Stimulated activated memory B cell treated with anti-CD40 and anti-IgM and Interleukin-4, amounts not matched to agents 10 μg/mL and 1 μg/mL and 100 μg/mL, for 72 hours (primary cell): ENCODE results near the gene CDRT4.

Source experiments
- ATAC-seq: fragments of 150-1000 bp; cut with Tn5 transposase; 2 replicates; pipeline ENCODE4 v1.10.0; 2021
- H3K27ac Mint-ChIP-seq: one replicate; pipeline ENCODE4 v1.8.0; 2022; ENCODE audit warnings: mild to moderate bottlenecking, mixed read lengths
- H3K27me3 Mint-ChIP-seq: one replicate; pipeline ENCODE4 v1.8.0; 2022; ENCODE audit warnings: mixed read lengths
- H3K36me3 Mint-ChIP-seq: one replicate; pipeline ENCODE4 v1.8.0; 2022; ENCODE audit warnings: mixed read lengths
- H3K4me1 Mint-ChIP-seq: one replicate; pipeline ENCODE4 v1.8.0; 2022; ENCODE audit warnings: mixed read lengths
- H3K4me3 Mint-ChIP-seq: one replicate; pipeline ENCODE4 v1.8.0; 2022; ENCODE audit warnings: mild to moderate bottlenecking, moderate library complexity, mixed read lengths
- H3K9me3 Mint-ChIP-seq: one replicate; pipeline ENCODE4 v1.8.0; 2022; ENCODE audit warnings: mixed read lengths

CDRT4 gene

DNA sequence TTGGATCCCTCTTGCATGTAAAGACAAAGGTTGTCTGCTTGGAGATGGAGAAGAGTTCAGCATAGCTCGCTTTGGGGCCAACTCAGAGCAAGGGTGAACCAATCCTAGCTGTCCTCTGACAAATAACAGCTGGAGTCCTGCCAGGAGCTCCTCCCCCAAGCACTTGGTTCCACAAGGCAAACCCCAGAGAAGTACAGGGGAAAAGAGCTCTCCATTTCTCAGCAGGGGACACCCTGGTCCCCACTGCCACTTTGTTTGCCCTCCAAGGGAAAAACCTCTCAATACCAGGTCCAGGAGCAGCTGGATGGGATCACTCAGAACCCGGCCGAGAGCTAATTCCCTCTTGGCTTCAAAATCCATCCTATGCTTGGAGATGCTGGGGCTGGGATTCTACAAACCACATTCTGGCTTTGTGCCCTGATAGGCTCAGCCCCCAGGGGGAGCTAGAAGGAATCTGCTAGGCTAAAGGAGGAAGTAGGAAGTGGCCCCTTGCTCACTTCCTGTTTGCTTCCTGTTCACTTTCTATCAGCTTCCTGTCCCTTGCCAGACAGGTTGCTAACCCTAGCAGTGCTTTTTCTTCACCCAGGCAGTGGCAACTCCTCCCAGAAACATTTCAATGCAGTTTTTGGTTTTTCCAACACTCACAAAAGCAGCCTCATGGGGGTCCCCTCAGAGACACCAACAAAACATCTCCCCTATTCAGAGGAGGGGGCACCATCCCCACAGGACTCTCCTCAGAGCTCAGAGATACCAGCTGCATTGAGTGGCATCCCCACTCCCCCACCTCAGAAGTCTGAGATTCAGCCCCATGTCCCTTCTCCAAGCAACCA is 30.7 kb downstream of the CDRT4 start:
- Mint-ChIP-seq H3K4me3 (no peak overlapping the region), H3K27me3 (no peaks in the 10 kb centered on the region), H3K4me1 (peaks cover 6% of the 10 kb centered on the region), H3K9me3 (peaks cover 5% of the 10 kb centered on the region), H3K36me3 (peaks cover 43% of the 10 kb centered on the region), H3K27ac (no peak overlapping the region)
- ATAC-seq, result no peak

DNA sequence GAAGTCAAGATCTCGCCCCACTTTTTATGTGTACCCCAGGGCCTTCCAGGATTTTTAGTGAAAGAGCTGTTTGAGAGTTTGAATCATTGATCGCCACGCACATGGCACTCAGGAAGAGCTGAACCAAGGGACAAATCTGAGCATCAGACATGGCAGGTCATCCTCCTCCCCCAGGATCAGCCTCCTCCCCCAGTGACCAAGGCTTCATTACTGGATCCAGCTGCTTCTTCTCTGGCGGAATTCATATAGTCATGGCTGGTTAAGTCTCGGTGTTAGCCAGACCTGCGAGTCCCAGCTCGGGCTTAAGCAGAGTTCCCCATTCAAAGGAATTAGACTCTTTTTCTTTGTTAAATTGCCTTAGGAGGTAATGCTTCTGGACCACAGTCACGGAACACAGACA is 32.5 kb downstream of the CDRT4 start:
- Mint-ChIP-seq H3K36me3 (peaks cover 38% of the 10 kb centered on the region), H3K4me1 (peaks cover 6% of the 10 kb centered on the region), H3K27me3 (no peaks in the 10 kb centered on the region), H3K27ac (no peak overlapping the region), H3K4me3 (no peak overlapping the region), H3K9me3 (peaks cover 5% of the 10 kb centered on the region)
- no peak for ATAC-seq

DNA sequence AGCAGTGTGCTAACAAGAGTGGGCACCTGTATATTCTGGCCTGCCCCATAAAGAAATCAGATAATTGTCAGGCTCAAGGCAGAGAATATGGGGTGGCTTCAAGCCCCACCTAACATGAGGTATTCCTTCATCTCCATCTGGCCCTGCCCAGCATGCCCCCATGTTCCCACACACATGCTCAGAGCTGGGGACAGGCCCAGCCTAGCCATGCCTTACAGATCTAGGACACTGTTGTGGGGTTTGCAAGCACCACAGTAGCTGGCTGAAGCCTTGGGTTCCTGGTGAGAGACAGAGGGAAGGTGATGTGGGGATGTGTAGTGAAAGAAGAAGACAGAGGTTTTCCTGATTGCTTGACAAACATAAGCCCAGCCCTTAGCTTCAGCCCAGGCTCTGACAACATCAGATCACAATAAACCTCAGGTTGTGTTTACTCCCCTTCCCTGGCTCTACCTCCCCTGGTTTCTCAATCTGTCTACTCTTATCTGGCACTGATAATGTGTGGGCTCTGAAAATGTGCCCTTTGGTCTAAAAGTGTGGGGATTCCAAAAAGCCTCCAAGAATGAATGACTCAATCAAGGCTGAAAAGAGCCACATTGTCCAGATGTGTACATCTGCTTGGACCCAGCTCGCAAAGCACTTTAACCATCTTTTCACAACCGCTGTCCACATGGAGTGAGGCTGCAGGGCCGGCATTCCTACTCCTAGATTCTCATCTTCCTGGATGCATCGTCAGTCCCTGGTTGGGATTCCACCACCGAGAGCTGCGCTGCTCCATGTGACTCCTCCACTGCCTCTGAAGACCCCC is 34.4 kb downstream of the CDRT4 start:
- no peaks in the 10 kb centered on the region for H3K27me3 Mint-ChIP-seq
- H3K36me3 Mint-ChIP-seq, result peaks cover 19% of the 10 kb centered on the region
- no peak overlapping the region for H3K27ac Mint-ChIP-seq
- H3K4me3 Mint-ChIP-seq, result no peak overlapping the region
- no peak for ATAC-seq
- H3K4me1 Mint-ChIP-seq, result peaks cover 6% of the 10 kb centered on the region
- peaks cover 9% of the 10 kb centered on the region for H3K9me3 Mint-ChIP-seq

DNA sequence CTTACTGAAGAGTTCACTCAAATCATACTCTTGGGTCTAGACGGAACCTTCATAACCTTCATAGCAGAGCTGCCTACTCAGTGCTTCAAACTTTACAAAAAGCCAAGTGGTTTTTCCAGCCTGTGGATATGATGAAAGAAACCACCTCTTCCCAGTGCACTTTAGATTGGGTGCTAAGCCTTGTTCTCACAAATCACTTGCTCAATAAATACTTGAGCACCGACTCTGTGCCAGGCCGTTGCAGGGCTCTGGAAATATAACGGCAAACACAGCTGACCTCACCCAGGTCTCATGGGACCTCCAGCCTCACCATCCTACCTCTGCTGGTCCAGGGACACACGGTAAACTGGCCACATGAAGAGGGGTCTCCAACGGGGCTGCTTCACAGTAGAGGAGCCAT is 35.7 kb downstream of the CDRT4 start:
- ATAC-seq, result no peak
- H3K27ac Mint-ChIP-seq, result no peak overlapping the region
- H3K4me3 Mint-ChIP-seq, result no peak overlapping the region
- H3K9me3 Mint-ChIP-seq, result peaks cover 4% of the 10 kb centered on the region
- no peaks in the 10 kb centered on the region for H3K4me1 Mint-ChIP-seq
- no peaks in the 10 kb centered on the region for H3K27me3 Mint-ChIP-seq
- peaks cover 7% of the 10 kb centered on the region for H3K36me3 Mint-ChIP-seq

DNA sequence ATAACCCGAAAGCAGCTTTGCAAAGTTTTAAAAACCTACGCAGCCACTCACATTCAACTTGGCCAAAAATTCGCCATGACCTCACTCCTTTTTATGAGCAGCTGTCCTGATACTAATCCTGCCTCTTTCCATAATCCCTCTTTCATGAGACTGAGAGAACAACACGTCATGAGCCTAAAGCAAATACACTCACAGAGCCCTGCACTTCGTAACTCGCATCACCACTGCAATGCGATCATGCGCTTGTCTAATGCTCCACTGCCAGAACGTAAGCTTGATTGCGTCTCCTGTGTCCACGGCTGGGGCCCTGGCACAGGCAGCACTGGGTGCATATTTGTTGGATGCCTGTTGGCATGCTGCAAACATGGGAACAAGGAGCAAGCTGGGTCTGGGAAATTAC is 36.2 kb downstream of the CDRT4 start:
- H3K4me1 Mint-ChIP-seq, result no peaks in the 10 kb centered on the region
- H3K9me3 Mint-ChIP-seq, result peaks cover 4% of the 10 kb centered on the region
- H3K27ac Mint-ChIP-seq, result no peak overlapping the region
- H3K27me3 Mint-ChIP-seq, result no peaks in the 10 kb centered on the region
- ATAC-seq, result no peak
- H3K4me3 Mint-ChIP-seq, result no peak overlapping the region
- peaks cover 11% of the 10 kb centered on the region for H3K36me3 Mint-ChIP-seq

DNA sequence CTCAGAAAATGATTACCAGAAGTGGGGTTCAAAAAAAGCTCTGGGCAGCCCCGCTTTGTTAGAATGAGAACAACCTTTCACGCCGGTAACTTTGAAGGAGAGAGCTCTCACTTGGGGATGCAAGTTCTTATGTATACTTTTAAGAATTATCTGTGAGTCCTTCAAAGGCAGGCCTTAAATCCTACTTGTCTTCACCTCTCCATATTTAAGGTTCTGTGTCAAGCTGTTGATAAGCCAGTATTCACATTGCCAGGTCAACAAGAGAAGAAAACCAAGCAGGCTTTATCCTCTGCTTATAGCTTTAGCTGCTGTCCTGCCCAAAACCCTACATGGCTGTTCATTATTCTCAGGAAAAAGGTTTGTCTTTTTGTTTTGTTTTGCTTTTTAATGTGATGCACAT is 42.9 kb downstream of the CDRT4 start:
- Mint-ChIP-seq H3K4me3 (no peak overlapping the region), H3K9me3 (peaks cover 4% of the 10 kb centered on the region), H3K27me3 (no peaks in the 10 kb centered on the region), H3K27ac (no peak overlapping the region), H3K4me1 (no peaks in the 10 kb centered on the region), H3K36me3 (peaks cover 5% of the 10 kb centered on the region)
- no peak for ATAC-seq

DNA sequence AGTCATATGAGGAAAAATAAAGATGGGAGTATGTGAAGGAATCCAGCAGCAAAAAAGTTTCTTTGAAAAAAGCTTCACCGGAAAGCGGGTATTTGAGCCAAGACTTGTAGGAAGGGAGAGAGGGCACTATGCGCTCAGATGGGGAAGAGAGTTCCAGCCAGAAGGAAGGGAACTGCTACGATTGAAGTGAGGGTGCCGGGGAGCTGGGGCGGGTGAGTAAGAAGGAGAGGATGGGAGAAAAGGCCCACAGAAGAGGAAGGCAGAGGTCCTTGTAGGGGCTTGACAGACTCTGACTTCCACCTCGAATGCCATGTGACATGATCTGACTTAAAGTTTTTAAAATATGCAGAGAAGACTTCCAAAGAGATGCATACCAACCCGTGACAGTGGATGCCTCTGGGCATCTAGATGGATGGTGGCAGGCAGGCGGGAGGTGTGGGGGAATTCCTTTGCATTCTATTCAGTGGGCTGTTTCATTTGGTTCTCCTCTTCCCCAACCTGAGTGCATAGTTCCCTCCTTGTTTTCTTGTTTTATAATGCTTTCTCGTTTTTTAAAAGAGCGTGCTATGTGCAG is 44.9 kb downstream of the CDRT4 start:
- Mint-ChIP-seq H3K27ac (no peak overlapping the region), H3K9me3 (no peaks in the 10 kb centered on the region), H3K27me3 (no peaks in the 10 kb centered on the region), H3K36me3 (peaks cover 5% of the 10 kb centered on the region), H3K4me1 (no peaks in the 10 kb centered on the region), H3K4me3 (no peak overlapping the region)
- ATAC-seq, result no peak

DNA sequence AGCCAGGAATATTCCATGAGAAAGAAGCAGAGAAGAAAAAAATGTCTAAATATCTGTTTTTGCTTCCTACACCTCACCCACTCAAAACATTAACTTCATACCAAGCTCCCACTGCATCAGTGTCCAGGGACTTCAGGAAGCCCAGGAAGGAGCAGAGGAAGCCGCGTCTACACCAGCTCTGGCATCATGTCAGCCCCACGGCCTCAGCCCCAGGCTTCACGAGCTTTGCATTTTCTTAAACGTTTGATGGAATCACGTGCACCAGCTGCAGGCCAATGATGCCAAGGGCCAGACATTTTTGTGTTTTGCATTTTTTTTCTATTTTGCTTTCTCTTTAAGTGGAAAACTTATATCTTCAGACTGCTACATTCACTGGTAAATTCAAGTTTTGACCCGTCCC is 48.6 kb downstream of the CDRT4 start:
- H3K36me3 Mint-ChIP-seq, result no peaks in the 10 kb centered on the region
- H3K27ac Mint-ChIP-seq, result no peak overlapping the region
- no peak for ATAC-seq
- no peaks in the 10 kb centered on the region for H3K9me3 Mint-ChIP-seq
- H3K27me3 Mint-ChIP-seq, result no peaks in the 10 kb centered on the region
- no peak overlapping the region for H3K4me3 Mint-ChIP-seq
- H3K4me1 Mint-ChIP-seq, result no peaks in the 10 kb centered on the region

DNA sequence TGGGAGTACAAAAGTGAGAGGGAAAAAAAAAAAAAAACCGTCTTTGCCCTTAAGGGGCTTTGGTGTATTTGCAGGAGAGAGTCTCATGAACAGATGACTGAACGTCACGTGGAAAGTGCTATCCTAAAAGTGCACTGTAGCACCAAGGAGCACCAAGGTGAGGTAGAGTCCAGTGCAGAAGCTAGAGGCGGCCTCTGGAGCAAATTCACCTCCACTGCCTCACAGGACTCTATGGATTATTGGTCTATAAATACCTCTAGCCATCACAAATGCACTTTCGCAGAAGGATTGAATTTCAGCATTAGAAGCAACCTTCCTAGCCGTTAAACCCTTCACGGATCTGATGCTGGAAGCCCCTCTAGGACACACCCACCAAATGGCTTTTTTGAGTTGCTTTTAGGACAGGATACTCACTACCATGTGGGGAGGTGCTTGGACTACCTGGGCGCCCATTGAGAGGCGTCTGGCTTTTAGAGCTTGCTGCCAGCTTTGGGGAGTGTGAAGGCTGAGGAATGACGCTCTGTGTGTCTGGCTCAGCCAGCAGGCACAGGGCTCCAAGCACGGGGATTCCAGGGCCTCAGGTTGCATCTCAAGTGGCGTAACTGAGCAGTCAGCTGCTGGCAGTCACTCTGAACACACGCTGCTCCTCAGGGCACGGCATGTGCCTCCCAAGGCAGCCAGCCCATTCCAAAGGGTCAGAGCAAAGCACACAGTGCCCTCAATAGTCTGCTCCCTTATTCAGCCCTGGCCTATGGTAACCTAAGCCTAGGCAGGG is 52.7 kb downstream of the CDRT4 start:
- ATAC-seq, result peak; percentile 4
- H3K4me1 Mint-ChIP-seq, result no peaks in the 10 kb centered on the region
- H3K27me3 Mint-ChIP-seq, result no peaks in the 10 kb centered on the region
- H3K27ac Mint-ChIP-seq, result no peak overlapping the region
- H3K36me3 Mint-ChIP-seq, result no peaks in the 10 kb centered on the region
- no peak overlapping the region for H3K4me3 Mint-ChIP-seq
- no peaks in the 10 kb centered on the region for H3K9me3 Mint-ChIP-seq

DNA sequence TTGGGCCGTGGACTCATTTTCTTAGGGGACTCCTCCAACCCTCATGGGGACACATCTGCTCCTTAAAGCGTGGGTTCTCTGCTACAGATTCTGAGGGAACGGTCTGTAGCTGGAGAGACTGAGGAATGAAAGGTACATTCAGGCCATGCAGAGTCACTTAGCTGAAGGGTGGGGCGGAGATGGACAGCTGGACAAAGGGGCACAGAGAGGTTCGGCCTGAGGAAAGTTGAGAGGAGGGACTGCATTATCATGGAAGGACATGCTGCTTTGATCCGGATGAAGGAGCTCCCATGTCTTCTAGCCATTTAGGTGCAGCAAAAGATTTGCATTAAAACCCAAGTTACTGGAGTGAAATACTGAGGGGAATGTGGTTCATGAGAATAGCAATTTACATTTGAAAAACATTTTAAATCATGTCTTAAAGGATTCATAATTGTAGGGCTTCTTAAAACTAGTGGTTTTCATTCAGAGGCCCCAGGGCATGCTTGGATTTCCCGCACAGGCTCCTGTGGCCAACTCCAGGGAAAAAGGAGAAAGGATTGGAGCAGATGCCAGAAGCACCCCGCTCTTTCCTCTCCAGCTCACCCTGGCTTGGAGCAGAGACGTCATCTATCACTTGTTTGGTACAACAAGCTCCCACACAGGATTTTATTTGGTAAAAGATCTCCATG is 54.2 kb downstream of the CDRT4 start:
- H3K9me3 Mint-ChIP-seq, result no peaks in the 10 kb centered on the region
- no peaks in the 10 kb centered on the region for H3K36me3 Mint-ChIP-seq
- H3K4me1 Mint-ChIP-seq, result no peaks in the 10 kb centered on the region
- no peak for ATAC-seq
- H3K4me3 Mint-ChIP-seq, result no peak overlapping the region
- no peak overlapping the region for H3K27ac Mint-ChIP-seq
- no peaks in the 10 kb centered on the region for H3K27me3 Mint-ChIP-seq

DNA sequence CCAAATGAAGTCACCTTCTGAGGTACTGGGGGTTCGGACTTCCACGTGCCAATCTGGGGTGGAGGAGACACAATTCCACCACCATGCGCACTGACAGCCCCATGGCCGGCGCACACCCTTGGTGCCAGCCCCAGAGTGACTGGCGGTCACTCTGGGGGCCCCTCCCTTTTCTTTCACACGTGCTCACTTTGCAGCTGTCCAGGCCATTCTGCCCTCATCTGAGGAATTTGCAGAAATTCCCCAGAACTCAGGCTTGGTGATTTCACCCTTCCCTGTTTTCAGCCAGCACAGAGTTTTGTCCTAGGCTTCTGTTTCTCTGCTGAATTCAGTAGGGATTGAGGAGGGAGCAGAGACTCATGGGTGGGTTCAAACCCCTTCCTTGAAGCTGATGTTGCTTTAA is 54.8 kb downstream of the CDRT4 start:
- ATAC-seq, result no peak
- Mint-ChIP-seq H3K27ac (no peak overlapping the region), H3K27me3 (no peaks in the 10 kb centered on the region), H3K36me3 (no peaks in the 10 kb centered on the region), H3K9me3 (no peaks in the 10 kb centered on the region), H3K4me3 (no peak overlapping the region), H3K4me1 (no peaks in the 10 kb centered on the region)

DNA sequence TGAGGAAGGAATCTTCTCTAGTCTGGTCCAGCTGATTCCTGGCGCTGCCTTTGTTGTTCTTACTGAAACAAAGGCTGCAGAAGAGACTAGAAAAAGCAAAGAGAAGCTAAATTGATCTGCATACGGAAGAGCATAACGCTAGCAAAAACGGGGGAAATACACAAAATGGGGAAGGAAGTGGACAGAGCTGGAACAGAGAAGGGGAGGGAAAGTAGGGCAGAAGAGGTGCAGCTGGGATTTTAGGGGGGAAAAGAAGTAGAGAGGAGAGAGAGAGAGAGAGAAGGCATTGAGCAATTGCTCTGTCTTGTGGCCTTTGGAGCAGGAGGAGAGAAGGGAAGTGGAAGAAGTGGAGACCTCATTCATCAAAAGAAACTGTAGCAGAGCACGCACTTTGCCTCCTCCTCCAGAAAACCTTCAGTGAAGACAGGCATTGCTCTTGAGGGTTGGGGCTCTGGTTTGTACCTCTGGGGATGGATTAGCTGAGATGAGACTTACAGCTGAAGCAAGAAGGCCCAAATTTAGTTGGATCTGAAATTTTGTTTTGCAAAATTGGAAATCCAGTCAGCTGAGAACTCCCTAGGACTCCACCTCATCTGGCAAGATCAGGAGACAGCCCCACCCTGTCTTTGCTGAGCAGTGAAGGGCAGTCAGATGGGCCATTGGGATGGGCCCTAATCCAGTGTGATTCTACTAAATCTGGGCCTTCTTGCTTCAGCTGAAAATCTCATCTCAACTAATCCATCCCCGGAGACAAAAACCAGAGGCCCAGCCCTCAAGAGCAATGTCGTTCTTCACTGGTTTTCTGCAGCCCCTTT is 55.8 kb downstream of the CDRT4 start:
- no peaks in the 10 kb centered on the region for H3K4me1 Mint-ChIP-seq
- no peak for ATAC-seq
- no peaks in the 10 kb centered on the region for H3K9me3 Mint-ChIP-seq
- no peaks in the 10 kb centered on the region for H3K27me3 Mint-ChIP-seq
- no peaks in the 10 kb centered on the region for H3K36me3 Mint-ChIP-seq
- no peak overlapping the region for H3K4me3 Mint-ChIP-seq
- no peak overlapping the region for H3K27ac Mint-ChIP-seq

DNA sequence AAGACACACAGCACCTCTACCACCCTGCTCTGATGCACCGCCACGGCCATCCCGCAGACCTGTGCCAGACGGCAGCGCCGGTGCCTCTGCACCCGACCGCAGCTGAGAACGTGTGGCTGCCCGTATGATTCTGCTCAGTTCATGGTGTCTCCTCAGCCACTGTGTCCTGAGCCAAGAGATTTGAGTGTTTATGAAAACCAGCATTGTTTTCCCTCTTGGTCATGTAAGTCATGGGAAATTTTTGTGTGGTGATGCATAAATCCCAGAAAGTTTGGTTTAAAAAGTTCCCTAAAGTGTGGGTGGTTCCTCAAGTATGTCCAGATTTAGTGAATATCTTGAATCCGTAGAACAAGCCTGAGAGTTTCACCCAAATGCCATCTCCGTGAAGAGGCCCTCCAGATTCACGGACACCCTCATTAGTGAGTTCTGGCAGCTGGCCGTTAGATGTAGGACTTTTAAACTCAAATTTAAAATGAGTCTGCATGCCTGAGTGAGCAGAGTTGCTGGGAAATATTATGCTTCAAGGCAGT is 57.6 kb downstream of the CDRT4 start:
- no peak overlapping the region for H3K27ac Mint-ChIP-seq
- H3K4me3 Mint-ChIP-seq, result no peak overlapping the region
- no peaks in the 10 kb centered on the region for H3K4me1 Mint-ChIP-seq
- no peaks in the 10 kb centered on the region for H3K27me3 Mint-ChIP-seq
- H3K36me3 Mint-ChIP-seq, result no peaks in the 10 kb centered on the region
- no peaks in the 10 kb centered on the region for H3K9me3 Mint-ChIP-seq
- ATAC-seq, result no peak

DNA sequence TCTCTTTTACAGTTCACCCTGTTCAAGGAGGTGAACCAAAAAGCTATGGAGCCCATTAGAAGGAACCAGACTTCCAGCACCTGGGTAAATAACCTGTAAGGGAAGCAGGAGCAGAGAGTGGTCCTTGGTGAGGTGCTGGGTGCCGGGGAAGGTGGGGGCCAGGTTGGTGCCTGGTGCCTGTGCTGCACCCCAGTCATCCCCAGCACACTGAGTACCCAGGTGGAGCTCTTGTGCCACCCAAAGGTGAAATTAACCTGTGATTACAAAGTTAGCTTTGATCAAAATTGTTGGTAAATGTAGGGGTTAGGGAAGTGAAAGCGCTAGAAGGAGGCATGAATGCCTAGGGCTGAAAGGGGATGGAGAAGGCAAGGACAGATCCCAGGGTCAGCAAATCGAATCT is 58.6 kb downstream of the CDRT4 start:
- no peaks in the 10 kb centered on the region for H3K9me3 Mint-ChIP-seq
- no peaks in the 10 kb centered on the region for H3K27me3 Mint-ChIP-seq
- H3K27ac Mint-ChIP-seq, result no peak overlapping the region
- no peaks in the 10 kb centered on the region for H3K36me3 Mint-ChIP-seq
- no peak overlapping the region for H3K4me3 Mint-ChIP-seq
- no peaks in the 10 kb centered on the region for H3K4me1 Mint-ChIP-seq
- no peak for ATAC-seq
